Endothelial cell (in vitro differentiated cells): ENCODE results near the gene LGALS14. TPM values are rescaled to one million over a fixed set of nuclear protein-coding genes. Genes with fewer than 3 reads are reported as not detected.
"Not testable (repeated sequence)": the region's sequence is repeated elsewhere in the genome, so short reads cannot be mapped to it uniquely, and the experiment has no call there.

Experiments used
- DNase-seq: peaks from one replicate; pipeline ENCODE4 v3.0.0; 2021; ENCODE audit warnings: low spot score
- H3K27ac Mint-ChIP-seq: one replicate; pipeline ENCODE4 v1.8.0; 2021; ENCODE audit warnings: mixed read lengths, inconsistent platforms; ENCODE audit not compliant: unreplicated experiment
- H3K27me3 Mint-ChIP-seq: one replicate; pipeline ENCODE4 v1.8.0; 2021; ENCODE audit warnings: mild to moderate bottlenecking, moderate library complexity, mixed read lengths, inconsistent platforms; ENCODE audit not compliant: unreplicated experiment
- H3K36me3 Mint-ChIP-seq: one replicate; pipeline ENCODE4 v1.8.0; 2021; ENCODE audit warnings: mild to moderate bottlenecking, low read depth, mixed read lengths, inconsistent platforms; ENCODE audit not compliant: unreplicated experiment
- H3K4me1 Mint-ChIP-seq: one replicate; pipeline ENCODE4 v1.8.0; 2021; ENCODE audit warnings: mild to moderate bottlenecking, mixed read lengths, inconsistent platforms; ENCODE audit not compliant: unreplicated experiment
- H3K4me3 Mint-ChIP-seq: one replicate; pipeline ENCODE4 v1.8.0; 2021; ENCODE audit warnings: mild to moderate bottlenecking, mixed read lengths, inconsistent platforms; ENCODE audit not compliant: unreplicated experiment
- H3K9me3 Mint-ChIP-seq: one replicate; pipeline ENCODE4 v1.8.0; 2021; ENCODE audit warnings: mixed read lengths, inconsistent platforms; ENCODE audit not compliant: unreplicated experiment
- total RNA-seq: library from RNA; stranded (reverse); fragmentation: NEBNext Ultra II Directional; extraction: Animal tissue kit (Norgen Biotek cat#: 25700); gene quantifications from one replicate; pipeline ENCODE4 v1.2.1, GENCODE V29; 2021; ENCODE audit not compliant: unreplicated experiment
- TF ChIP-seq, protein P1 (sequence below): fragments of 200-600 bp; sonication (generic); IDR thresholded peaks from one replicate; pipeline ENCODE4 v1.5.0; 2021; ENCODE audit warnings: antibody characterized with exemption; ENCODE audit not compliant: unreplicated experiment

The LGALS14 gene
- total RNA-seq, 1 donor from 2014 or later = not detected

- H3K27ac Mint-ChIP-seq = no peak overlapping the region
- H3K9me3 Mint-ChIP-seq = no peaks in the 10 kb centered on the region
- peaks cover 2% of the 10 kb centered on the region for H3K4me1 Mint-ChIP-seq
- no peak overlapping the region for H3K4me3 Mint-ChIP-seq
- no peaks in the 10 kb centered on the region for H3K27me3 Mint-ChIP-seq
- H3K36me3 Mint-ChIP-seq = no peaks in the 10 kb centered on the region
- TF ChIP-seq, protein P1, sequence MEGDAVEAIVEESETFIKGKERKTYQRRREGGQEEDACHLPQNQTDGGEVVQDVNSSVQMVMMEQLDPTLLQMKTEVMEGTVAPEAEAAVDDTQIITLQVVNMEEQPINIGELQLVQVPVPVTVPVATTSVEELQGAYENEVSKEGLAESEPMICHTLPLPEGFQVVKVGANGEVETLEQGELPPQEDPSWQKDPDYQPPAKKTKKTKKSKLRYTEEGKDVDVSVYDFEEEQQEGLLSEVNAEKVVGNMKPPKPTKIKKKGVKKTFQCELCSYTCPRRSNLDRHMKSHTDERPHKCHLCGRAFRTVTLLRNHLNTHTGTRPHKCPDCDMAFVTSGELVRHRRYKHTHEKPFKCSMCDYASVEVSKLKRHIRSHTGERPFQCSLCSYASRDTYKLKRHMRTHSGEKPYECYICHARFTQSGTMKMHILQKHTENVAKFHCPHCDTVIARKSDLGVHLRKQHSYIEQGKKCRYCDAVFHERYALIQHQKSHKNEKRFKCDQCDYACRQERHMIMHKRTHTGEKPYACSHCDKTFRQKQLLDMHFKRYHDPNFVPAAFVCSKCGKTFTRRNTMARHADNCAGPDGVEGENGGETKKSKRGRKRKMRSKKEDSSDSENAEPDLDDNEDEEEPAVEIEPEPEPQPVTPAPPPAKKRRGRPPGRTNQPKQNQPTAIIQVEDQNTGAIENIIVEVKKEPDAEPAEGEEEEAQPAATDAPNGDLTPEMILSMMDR = no peak
- no peak for DNase-seq
Measured at GRCh38 chr19:39709026-39709872, 5.0 kb downstream of the LGALS14 start.

- no peaks in the 10 kb centered on the region for H3K36me3 Mint-ChIP-seq
- DNase-seq = no peak
Measured at GRCh38 chr19:39710333-39710890, 6.1 kb downstream of the LGALS14 start.

GRCh38 chr19:39720144-39720543 lies 15.9 kb downstream of the LGALS14 start:
- not testable (repeated sequence) for H3K9me3 Mint-ChIP-seq, DNase-seq, H3K27me3 Mint-ChIP-seq, H3K36me3 Mint-ChIP-seq, H3K4me3 Mint-ChIP-seq, H3K4me1 Mint-ChIP-seq, H3K27ac Mint-ChIP-seq

More at GRCh38 chr19:39710333-39710890, 6.1 kb downstream of the LGALS14 start:
- Mint-ChIP-seq H3K4me3 (no peak overlapping the region), H3K27me3 (no peaks in the 10 kb centered on the region), H3K4me1 (peaks cover 2% of the 10 kb centered on the region), H3K9me3 (no peaks in the 10 kb centered on the region), H3K27ac (no peak overlapping the region)
- TF ChIP-seq, protein P1 = no peak

- no peaks in the 10 kb centered on the region for H3K27me3 Mint-ChIP-seq
- H3K27ac Mint-ChIP-seq = no peak overlapping the region
- H3K9me3 Mint-ChIP-seq = no peaks in the 10 kb centered on the region
- H3K36me3 Mint-ChIP-seq = no peaks in the 10 kb centered on the region
- H3K4me1 Mint-ChIP-seq = peaks cover 6% of the 10 kb centered on the region
- TF ChIP-seq, protein P1 = no peak
- DNase-seq = no peak
- H3K4me3 Mint-ChIP-seq = no peak overlapping the region
Measured at GRCh38 chr19:39725995-39726394, 21.7 kb downstream of the LGALS14 start.

DNA sequence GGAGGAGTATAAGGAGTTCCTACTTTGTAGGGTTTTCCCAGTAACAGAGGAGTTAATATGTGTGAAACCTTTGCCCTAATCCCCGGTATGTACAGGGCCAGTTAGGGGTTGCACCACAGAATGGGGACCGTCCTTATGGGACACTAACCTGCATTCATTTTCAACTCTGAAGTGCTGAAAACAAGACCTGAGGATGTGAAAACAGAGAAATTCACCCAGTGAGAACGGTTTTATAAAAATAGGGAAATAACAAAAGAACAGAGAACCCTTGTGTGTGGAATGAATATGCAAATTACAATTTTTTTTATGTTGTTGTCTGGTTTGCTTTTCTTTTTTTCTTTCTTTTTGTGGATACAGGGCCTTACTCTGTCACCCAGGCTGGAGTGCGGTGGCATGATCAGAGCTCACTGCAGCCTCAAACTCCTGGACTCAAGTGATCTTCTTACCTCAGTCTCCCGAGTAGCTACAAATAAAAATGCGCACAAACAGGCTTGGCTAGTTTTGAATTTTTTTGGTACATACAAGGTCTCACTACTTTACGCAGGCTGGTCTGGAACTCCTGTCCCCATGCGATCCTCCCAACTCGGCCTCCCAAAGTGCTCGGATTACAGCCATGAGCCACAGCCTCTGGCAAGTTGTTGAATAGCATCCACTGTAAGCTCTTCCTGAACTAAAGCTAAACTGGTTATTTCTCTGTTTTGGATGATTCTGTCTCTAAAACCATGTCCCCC lies 23.0 kb downstream of the LGALS14 start:
- Mint-ChIP-seq H3K9me3 (no peaks in the 10 kb centered on the region), H3K36me3 (no peaks in the 10 kb centered on the region), H3K4me3 (no peak overlapping the region), H3K27ac (no peak overlapping the region), H3K4me1 (peaks cover 6% of the 10 kb centered on the region), H3K27me3 (no peaks in the 10 kb centered on the region)
- TF ChIP-seq, protein P1 = no peak
- no peak for DNase-seq
